Calu3 (cell line): ENCODE measurements around the gene LRP5. TPM values are rescaled to one million over a fixed set of nuclear protein-coding genes. Genes with fewer than 3 reads are reported as not detected.

Experiments used
- BruUV-seq: library from RNA; stranded (reverse); fragments of 400-500 nt; replicated peaks from 2 replicates; lab custom pipeline; 2021; lab: Mats Ljungman, UMichigan
- CTCF ChIA-PET: fragments of 300-600 bp; sonication (Branson Sonifier 250); formaldehyde crosslinking; loops from one replicate; lab custom pipeline; 2022; ENCODE audit warnings: antibody characterized with exemption; lab: Charles Lee
- DNase-seq: peaks from one replicate; pipeline ENCODE4 v3.0.0; 2022
- H3K27ac Mint-ChIP-seq: one replicate; pipeline ENCODE4 v1.8.0; 2022; ENCODE audit warnings: mixed read lengths; ENCODE audit not compliant: unreplicated experiment
- H3K27me3 Mint-ChIP-seq: one replicate; pipeline ENCODE4 v1.8.0; 2022; ENCODE audit warnings: mixed read lengths; ENCODE audit not compliant: unreplicated experiment
- H3K36me3 Mint-ChIP-seq: one replicate; pipeline ENCODE4 v1.8.0; 2022; ENCODE audit warnings: mild to moderate bottlenecking, moderate library complexity, mixed read lengths; ENCODE audit not compliant: insufficient read depth, unreplicated experiment
- H3K4me1 Mint-ChIP-seq: one replicate; pipeline ENCODE4 v1.8.0; 2022; ENCODE audit warnings: mild to moderate bottlenecking, low read depth, mixed read lengths; ENCODE audit not compliant: unreplicated experiment
- H3K4me3 Mint-ChIP-seq: one replicate; pipeline ENCODE4 v1.8.0; 2022; ENCODE audit warnings: mild to moderate bottlenecking, low read depth, moderate library complexity, mixed read lengths; ENCODE audit not compliant: unreplicated experiment
- H3K9me3 Mint-ChIP-seq: one replicate; pipeline ENCODE4 v1.8.0; 2022; ENCODE audit warnings: low read depth, mixed read lengths; ENCODE audit not compliant: unreplicated experiment
- intact Hi-C: fragments of 100-400 bp; cut with micrococcal nuclease; formaldehyde crosslinking; loops from one replicate; pipeline ENCODE4 v1.10.0; 2022; ENCODE audit not compliant: unreplicated experiment
- total RNA-seq: library from RNA; stranded (reverse); gene quantifications from 2 replicates; pipeline ENCODE4 v1.2.3, GENCODE V29; 2022
- TF ChIP-seq, protein P1 (sequence below): fragments of 200-600 bp; IDR thresholded peaks from one replicate; pipeline ENCODE4 v1.8.0; 2022; ENCODE audit warnings: antibody characterized with exemption; ENCODE audit not compliant: unreplicated experiment

LRP5 gene
- total RNA-seq, 1 experiment from 2014 or later: 82.0 TPM

DNA sequence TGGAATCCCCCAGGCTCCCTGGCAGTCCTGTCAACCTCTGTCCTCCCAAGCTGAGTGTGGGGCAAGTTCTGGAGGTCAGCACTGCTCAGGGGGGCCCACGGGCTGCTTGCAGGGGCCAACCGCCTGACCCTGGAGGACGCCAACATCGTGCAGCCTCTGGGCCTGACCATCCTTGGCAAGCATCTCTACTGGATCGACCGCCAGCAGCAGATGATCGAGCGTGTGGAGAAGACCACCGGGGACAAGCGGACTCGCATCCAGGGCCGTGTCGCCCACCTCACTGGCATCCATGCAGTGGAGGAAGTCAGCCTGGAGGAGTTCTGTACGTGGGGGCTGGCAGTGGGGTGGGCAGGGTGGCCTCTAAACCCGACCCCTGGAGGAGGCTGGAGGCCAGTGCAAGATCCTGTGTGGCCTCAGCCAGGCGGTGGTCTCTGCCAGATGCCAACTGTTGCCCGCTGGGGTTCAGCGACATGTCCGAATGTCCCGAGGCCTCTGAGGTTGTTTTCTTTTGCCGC, 113.5 kb downstream of the LRP5 start:
- no peaks in the 10 kb centered on the region for H3K27me3 Mint-ChIP-seq
- CTCF ChIA-PET: no interaction called here
- intact Hi-C loops: no loop called here
- DNase-seq: no peak
- no TSS peak for BruUV-seq
- H3K4me1 Mint-ChIP-seq: peaks cover 8% of the 10 kb centered on the region
- H3K27ac Mint-ChIP-seq: no peak overlapping the region
- peaks cover 6% of the 10 kb centered on the region for H3K9me3 Mint-ChIP-seq
- peaks cover 39% of the 10 kb centered on the region for H3K36me3 Mint-ChIP-seq
- H3K4me3 Mint-ChIP-seq: no peak overlapping the region
- TF ChIP-seq, protein P1, sequence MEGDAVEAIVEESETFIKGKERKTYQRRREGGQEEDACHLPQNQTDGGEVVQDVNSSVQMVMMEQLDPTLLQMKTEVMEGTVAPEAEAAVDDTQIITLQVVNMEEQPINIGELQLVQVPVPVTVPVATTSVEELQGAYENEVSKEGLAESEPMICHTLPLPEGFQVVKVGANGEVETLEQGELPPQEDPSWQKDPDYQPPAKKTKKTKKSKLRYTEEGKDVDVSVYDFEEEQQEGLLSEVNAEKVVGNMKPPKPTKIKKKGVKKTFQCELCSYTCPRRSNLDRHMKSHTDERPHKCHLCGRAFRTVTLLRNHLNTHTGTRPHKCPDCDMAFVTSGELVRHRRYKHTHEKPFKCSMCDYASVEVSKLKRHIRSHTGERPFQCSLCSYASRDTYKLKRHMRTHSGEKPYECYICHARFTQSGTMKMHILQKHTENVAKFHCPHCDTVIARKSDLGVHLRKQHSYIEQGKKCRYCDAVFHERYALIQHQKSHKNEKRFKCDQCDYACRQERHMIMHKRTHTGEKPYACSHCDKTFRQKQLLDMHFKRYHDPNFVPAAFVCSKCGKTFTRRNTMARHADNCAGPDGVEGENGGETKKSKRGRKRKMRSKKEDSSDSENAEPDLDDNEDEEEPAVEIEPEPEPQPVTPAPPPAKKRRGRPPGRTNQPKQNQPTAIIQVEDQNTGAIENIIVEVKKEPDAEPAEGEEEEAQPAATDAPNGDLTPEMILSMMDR: no peak

DNA sequence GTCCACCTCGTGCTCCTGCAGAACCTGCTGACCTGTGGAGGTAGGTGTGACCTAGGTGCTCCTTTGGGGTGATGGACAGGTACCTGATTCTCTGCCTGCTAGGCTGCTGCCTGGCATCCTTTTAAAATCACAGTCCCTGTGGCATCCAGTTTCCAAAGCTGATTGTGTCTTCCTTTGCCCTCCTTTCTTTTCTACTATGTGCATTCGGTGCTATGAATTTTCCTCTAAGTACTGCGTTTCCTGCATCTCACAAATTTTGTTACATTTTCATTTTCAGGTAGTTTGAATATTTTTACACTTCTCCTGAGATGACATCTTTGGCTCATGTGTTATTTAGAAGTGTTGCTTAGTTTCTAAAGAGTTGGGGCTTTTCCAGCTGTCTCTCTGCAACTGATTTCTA, 117.3 kb downstream of the LRP5 start:
- CTCF ChIA-PET: interaction anchor here (0.5 kb wide), 1 partner anchor 39 kb away, joined by 3 read pairs; no protein-coding TSS in a partner anchor
- intact Hi-C loops: no loop called here
- Mint-ChIP-seq H3K9me3 (peaks cover 6% of the 10 kb centered on the region), H3K27ac (no peak overlapping the region), H3K4me3 (no peak overlapping the region), H3K4me1 (peaks cover 9% of the 10 kb centered on the region), H3K36me3 (peaks cover 43% of the 10 kb centered on the region), H3K27me3 (no peaks in the 10 kb centered on the region)
- TF ChIP-seq, protein P1: no peak
- no TSS peak for BruUV-seq
- DNase-seq: no peak

DNA sequence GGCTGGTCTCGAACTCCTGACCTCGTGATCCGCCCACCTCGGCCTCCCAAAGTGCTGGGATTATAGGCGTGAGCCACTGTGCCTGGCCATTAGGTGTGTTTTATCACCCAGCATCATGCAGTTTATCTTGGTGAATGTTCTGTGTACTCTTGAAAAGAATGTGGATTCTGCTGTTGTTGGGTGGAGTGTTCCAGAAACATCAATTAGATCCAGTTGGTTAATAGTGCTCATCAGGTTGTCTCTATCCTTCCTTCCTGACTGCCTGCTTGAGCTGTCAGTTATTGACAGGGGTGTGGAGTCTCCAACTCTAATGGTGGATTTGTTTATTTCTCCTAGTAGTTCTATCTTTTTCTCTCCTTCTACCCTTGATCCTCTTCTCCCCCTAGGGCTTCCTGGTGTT, 118.0 kb downstream of the LRP5 start:
- peaks cover 39% of the 10 kb centered on the region for H3K36me3 Mint-ChIP-seq
- no peaks in the 10 kb centered on the region for H3K27me3 Mint-ChIP-seq
- H3K9me3 Mint-ChIP-seq: peaks cover 6% of the 10 kb centered on the region
- TF ChIP-seq, protein P1: no peak
- H3K4me1 Mint-ChIP-seq: peaks cover 9% of the 10 kb centered on the region
- H3K27ac Mint-ChIP-seq: no peak overlapping the region
- intact Hi-C loops: no loop called here
- CTCF ChIA-PET: interaction anchor here (0.7 kb wide), 1 partner anchor 11 kb away, joined by 12 read pairs; no protein-coding TSS in a partner anchor
- no TSS peak for BruUV-seq
- no peak overlapping the region for H3K4me3 Mint-ChIP-seq
- DNase-seq: no peak

DNA sequence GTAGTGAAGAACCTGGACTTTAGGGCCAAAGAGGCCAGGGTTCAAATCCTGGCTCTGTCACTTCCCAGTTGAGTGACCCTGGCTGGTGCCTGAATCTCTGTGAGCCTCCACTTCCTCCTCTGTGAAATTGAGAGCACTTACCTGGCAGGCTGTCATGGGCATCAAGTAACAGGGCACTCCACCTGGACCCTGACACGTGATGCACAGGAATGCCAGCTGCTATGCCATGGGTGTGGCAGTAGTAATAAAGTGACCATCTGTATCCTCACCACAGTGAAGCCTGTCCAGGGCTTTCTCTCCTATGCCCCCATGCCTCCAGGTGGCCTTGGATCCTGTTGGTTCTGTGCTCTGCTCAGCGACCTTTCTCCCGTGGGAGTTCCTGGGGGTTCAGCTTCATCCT, 118.4 kb downstream of the LRP5 start:
- DNase-seq: peak; percentile 60
- no peak overlapping the region for H3K27ac Mint-ChIP-seq
- H3K4me3 Mint-ChIP-seq: no peak overlapping the region
- TF ChIP-seq, protein P1: no peak
- H3K4me1 Mint-ChIP-seq: peaks cover 9% of the 10 kb centered on the region
- peaks cover 6% of the 10 kb centered on the region for H3K9me3 Mint-ChIP-seq
- no TSS peak for BruUV-seq
- no peaks in the 10 kb centered on the region for H3K27me3 Mint-ChIP-seq
- CTCF ChIA-PET: interaction anchor here (0.7 kb wide), 1 partner anchor 12 kb away, joined by 12 read pairs; no protein-coding TSS in a partner anchor
- intact Hi-C loops: no loop called here
- H3K36me3 Mint-ChIP-seq: peaks cover 38% of the 10 kb centered on the region
